Activated T-helper 9 cell treated with anti-CD3 and anti-CD28 coated beads, Interleukin-2, amount 50 U/mL, for 16 hours (primary cell): ENCODE measurements around the gene DNPH1.
A peak's percentile ranks its signal among the peaks of the same experiment; 100 is the strongest.

Experiments used
- DNase-seq: peaks from one replicate; pipeline ENCODE4 v3.0.0-alpha.2; 2020; ENCODE audit warnings: low read depth

DNPH1 gene

DNA sequence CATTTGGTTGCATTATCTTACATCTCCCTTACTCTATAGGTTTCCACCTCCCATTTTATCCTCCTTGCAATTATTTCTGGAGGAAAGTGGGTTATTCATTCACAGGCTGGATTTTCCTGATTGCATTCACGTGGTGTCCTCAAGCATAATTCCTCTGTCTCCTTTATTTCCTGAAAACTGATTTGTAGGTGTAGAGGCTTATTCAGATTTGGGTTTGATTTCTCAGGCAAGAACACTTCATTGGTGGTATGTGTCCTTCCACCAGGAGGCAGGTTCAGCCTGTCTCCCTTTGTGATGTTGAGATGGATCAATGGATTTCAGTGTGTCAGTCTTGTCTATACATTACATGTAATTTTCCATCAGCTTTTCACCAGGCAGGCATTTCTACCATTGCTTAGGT is 17.3 kb downstream of the DNPH1 start:
- DNase-seq: no peak

DNA sequence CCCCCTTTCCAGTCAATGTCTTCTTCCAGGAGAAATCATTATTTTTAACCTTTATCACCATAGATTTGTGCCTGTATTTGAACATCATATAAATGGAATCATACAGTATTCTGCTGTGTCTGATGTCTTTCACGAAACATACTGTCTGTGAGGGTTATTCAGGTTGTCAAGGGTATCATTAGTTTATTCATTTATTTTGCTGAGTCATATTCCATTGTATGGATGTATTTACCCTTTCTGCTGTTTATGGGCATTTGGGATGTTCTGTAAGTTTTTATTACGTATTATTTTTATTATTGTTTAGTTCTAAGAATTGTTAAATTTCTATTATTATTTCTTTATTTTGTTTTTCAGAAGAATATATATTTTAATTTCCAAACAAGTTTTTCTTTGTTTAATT is 22.0 kb downstream of the DNPH1 start:
- DNase-seq: no peak

DNA sequence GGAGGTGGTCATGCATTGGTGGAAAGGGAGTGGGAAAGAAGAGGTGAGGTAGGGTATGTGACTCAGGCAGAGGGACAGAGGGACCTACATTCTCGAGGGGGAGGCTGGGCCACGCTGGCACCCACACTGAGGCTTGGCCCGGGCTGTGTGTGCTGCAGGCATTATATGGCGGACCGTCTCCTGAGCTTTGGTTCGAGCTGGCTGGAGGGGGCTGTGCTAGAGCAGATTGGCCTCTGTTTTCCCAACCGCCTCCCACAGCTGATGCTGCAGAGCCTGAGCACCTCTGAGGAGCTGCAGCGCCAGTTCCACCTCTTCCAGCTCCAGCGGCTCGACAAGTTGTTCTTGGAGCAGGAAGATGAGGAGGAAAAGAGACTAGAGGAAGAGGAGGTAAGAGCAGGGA is 23.4 kb downstream of the DNPH1 start:
- DNase-seq: no peak

DNA sequence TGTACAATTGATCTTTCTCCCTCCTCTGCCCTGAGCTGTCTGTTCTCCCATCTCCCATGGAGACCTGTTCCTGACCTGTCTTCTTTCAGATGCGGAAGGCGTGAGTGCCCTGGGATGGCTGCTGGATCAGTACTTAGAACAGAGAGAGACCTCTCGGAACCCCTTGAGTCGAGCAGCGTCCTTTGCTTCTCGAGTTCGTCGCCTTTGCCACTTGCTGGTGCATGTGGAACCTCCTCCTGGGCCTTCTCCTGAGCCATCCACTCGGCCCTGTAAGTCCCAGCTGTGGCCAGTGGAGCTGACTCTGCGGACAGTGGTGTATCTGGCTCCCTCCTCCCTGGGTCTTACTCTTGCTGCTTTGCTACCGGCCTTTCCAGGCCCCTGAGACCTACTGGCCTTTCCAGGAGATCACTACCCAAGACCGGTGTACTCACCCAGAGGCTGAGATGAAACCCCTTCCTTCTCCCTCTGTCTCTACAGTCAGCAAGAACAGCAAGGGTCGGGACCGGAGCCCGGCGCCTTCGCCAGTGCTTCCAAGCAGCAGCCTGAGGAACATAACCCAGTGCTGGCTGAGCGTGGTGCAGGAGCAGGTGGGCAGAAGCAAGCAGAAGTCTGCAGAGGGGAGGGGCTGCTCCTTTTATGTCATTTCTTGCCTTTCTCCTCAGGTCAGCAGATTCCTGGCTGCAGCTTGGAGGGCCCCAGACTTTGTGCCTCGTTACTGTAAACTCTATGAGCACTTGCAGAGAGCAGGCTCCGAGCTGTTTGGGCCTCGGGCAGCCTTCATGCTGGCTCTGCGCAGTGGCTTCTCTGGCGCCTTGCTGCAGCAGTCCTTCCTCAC is 24.8 kb downstream of the DNPH1 start:
- DNase-seq: no peak

DNA sequence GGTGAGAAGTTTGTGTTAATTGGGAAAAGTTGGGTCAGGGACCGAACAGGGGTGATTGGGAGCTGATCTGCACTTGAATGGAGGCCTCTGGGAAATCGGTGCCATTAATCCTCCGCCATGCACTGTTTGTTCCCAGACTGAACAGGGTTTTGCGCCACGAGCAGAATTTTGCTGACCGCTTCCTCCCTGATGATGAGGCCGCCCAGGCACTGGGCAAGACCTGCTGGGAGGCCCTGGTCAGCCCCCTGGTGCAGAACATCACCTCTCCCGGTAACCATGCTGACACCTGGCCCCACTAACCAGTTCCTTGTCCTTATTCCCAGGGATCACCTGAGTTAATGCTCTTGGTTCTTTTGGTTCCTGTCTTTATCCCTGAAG is 25.6 kb downstream of the DNPH1 start:
- DNase-seq: no peak

DNA sequence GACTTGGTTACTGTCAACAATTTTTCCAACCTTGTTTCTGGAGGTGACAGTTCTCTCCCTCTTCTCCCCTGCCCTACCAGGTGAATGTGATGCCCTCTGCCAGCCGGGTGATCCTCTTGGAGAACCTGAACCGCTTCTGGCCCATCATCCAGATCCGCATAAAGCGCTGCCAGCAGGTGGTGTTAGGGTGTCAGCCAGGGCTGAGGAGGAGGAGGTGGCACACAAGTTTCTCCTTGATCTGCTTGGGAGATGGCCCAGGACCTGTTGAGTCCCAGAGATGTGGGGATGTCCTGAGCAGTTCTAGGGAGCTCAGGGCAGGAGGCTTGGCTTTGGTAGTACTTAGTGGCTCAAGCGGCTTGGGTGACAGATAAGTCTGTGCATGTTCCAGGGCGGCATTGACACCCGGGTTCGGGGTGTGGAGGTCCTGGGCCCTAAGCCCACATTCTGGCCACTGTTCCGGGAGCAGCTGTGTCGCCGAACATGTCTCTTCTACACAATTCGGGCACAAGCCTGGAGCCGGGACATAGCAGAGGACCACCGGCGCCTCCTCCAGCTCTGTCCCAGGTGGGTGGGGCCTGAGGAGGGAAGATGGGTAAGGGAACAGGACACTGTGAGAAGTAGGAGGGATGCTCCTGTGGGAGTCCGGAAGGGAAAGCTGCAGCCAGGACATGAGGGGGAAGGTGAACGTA is 26.1 kb downstream of the DNPH1 start:
- DNase-seq: no peak

DNA sequence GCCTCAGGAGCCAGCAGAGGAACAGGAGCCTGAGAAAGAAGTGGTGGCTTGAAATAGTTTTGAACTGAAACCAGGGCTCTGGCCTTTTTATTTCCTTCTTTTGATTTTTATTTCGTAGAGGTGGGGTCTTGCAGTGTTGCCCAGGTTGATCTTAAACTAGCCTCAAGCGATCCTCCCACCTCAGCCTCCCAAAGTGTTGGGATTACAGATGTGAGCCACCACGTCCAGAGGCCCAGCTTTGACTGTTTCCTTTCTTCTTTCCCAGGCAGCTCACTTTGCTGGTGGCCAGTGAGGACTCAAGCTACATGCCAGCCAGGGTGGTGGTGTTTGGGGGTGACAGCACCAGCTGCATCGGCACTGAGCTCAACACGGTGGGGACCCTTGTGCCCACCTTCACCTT is 26.8 kb downstream of the DNPH1 start:
- no peak for DNase-seq

DNA sequence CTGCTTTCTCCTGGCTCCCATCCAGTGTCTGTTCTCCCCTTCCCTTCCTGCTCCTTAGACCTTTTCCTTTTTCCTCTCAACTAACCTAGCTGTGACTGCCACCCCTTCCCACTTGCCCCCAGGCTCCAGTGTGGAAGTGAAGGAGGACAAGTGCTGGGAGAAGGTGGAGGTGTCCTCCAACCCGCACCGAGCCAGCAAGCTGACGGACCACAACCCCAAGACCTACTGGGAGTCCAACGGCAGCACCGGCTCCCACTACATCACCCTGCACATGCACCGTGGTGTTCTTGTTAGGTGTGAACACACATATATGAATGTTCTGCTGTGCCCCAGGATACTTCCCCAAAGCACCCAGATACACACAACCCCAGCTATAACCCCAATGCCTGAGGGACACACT is 28.7 kb downstream of the DNPH1 start:
- no peak for DNase-seq

DNA sequence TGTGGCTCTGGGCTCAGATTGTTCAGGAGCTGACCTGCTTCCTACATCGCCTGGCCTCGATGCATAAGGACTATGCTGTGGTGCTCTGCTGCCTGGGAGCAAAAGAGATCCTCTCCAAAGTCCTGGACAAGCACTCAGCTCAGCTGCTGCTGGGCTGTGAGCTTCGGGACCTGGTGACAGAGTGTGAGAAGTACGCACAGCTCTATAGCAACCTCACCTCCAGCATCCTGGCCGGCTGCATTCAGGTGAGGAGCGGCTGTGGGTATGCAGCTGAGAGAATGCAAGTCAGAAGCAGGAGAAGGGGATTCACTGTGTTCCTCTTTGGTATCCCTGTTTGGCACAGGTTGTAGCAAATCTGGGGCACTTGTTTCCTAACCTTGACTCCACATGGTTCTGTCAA is 29.4 kb downstream of the DNPH1 start:
- DNase-seq: no peak

DNA sequence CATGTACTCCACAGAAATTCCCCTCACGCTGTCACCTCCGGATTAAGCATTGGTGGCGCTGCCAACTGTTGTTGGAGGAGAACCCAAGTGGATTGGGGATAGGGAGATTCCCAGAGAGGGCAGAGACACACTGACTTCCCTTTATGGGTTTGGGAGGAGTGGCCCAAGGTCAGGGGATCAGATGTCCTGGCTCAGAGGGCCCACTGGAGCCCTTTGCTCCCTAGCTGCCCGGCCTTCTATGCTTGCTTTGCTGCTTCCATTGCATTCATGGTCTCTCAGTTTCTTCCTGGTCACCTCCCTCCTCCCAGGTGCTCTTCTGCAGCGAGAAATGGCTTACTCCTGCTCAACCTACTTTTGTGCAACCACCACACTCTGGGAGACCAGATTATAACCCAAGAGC is 32.9 kb downstream of the DNPH1 start:
- no peak for DNase-seq

DNA sequence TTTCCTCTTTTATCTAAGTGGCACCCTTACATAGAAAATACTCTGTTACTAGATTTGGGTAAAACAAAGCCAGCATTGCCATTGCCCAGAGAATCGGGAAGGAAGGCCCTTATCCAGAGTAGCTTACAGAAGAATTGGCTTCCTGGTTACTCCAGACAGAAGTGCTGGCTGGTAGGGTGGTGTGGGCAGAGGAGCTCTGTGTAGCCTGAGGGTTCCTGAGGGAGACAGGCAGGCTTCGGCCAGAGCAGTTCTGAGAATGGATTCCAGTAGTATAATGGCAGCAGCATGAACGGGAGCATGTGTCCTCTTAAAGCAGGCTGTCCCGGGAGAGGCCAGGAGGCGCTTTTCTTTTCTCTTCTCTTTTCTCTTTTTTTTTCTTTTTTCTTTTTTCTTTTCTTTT is 35.4 kb downstream of the DNPH1 start:
- DNase-seq: no peak

DNA sequence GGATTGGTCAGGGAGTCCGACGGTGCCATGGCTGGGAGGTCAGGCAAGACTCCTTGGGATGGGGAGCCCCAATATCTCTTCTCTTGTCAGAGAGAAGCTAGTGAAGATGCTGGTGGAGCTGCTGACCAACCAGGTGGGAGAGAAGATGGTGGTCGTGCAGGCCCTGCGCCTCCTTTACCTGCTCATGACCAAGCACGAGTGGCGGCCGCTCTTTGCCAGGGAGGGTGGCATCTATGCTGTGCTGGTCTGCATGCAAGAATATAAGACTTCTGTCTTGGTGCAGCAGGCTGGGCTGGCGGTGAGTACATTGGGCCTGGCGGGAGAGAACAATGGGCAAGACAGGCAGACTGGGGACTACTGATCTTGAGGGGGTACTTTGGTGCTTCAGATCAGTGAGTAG is 36.4 kb downstream of the DNPH1 start:
- no peak for DNase-seq

DNA sequence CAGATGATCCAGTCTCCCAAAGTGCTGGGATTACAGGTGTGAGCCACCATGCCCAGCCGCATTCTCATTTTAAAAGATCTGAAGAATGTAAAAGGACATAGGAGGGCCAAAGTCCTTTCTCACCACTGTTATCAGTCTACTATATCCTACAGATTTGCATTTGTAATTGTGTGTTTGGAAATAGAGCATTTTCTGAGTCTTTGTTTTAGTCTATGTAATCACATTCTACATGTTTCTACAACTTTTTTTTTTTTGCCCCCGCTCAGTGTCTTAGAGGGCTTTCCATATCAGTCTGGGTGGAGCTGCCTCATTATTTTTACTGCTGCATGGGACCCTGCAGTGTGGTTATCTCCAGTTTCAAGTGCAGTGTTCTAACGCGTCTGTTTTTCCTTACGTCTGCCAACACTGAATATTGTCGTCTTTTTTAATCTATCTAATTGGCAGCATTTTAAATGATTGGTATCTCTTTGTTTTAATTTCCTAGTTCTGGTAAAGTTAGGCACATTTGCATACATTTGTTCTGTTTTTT is 39.4 kb downstream of the DNPH1 start:
- DNase-seq: no peak

DNA sequence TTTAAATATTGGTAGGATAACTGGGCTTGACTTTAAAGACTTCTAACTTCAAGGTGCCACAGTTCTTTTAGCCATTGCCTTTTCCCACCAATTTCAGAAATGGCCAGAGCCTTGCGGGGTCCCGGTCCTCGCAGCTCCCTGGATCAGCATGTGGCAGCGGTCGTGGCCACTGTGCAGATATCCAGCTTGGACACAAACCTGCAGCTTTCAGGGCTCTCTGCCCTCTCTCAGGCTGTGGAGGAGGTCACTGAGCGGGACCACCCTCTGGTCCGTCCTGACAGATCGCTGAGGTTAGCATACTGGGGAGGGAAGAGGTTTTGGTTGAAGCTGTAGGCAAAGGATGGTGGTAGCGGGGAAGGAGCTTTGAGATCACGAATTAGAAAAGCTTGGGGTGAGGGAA is 40.9 kb downstream of the DNPH1 start:
- no peak for DNase-seq

DNA sequence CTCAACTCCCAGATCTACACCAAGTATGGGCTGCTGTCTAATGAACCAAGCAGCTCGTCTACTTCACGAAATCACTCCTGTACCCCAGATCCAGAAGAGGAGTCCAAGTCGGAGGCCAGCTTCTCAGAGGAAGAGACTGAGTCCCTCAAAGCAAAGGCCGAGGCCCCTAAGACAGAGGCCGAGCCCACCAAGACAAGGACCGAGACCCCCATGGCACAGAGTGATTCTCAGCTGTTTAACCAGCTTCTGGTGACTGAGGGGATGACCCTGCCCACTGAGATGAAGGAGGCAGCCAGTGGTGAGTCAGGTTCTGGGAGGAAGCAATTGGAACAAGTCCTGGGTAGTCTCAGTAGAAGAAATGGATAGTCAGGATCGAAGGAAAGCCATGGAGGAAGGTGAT is 41.5 kb downstream of the DNPH1 start:
- no peak for DNase-seq

DNA sequence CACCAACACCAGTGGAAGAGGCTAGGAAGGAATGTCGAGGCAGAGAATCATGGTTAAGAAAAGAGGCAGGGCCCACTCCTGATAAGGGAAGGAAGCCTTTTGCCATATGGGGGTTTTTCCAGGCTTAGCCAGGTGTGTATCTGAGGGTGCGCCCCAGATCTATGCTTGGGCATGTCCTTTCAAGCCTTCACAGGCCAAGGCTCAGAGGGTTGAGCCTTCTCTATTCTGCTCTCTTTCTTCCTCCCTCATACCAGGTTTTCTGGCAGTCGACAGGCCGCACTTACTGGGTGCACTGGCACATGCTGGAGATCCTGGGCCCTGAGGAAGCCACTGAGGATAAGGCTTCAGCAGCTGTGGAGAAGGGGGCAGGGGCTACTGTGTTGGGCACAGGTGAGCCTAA is 42.6 kb downstream of the DNPH1 start:
- no peak for DNase-seq

DNA sequence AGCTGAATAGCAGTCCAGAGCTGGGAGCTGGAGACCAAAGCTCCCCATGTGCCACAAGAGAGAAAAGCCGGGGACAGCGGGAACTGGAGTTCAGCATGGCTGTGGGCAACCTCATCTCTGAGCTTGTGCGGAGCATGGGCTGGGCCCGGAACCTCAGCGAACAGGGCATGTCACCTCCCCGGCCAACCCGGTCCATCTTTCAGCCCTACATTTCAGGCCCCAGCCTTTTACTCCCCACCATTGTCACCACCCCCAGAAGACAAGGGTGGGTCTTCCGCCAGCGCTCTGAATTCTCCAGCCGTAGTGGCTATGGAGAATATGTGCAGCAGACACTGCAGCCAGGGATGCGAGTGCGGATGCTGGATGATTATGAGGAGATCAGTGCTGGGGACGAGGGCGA is 43.3 kb downstream of the DNPH1 start:
- no peak for DNase-seq

DNA sequence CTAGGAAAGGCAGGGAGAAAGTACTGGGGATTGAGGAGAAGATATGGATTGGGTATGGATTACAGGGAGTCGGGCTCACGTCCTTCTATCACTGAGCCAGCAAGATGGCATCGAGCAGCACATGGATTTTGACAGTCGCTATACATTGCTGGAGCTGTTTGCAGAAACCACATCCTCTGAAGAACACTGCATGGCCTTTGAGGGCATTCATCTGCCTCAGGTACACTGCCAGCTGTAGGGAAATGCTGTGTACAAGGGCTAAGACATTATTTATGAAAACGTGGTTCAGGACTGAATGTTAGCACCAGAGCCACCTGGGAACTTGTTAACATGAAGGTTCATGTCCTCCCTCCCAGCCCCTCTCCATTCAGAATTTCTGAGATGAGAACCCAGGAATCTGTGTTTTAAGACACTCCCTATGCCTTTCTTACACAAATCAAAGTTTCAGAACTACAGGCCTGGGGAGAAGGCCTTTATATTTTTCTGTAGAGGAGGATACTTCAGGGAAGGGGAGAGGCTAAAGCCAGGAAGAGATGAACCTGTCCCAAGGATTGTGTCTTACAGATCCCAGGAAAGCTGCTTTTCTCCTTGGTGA is 43.8 kb downstream of the DNPH1 start:
- DNase-seq: no peak

DNA sequence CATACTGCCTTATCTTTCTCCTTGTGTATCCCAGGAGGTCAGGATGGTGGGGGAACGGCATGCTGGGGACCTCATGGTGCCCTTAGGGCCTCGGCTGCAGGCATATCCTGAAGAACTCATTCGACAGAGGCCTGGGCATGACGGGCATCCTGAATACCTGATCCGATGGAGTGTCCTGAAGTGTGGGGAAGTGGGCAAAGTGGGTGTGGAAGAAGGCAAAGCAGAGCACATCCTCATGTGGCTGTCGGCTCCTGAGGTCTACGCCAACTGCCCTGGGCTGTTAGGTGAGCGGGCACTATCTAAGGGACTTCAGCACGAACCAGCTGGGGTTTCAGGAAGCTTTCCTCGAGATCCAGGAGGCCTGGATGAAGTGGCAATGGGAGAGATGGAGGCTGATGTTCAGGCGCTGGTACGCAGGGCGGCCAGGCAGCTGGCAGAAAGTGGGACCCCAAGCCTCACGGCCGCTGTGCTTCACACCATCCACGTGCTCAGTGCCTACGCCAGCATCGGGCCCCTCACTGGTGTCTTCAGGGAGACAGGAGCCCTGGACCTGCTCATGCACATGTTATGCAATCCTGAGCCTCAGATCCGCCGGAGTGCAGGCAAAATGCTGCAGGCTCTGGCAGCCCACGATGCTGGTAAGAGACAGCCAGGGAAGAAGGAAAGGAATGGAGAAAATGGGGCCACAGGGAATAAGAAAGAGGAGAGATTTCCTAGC is 44.9 kb downstream of the DNPH1 start:
- no peak for DNase-seq

DNA sequence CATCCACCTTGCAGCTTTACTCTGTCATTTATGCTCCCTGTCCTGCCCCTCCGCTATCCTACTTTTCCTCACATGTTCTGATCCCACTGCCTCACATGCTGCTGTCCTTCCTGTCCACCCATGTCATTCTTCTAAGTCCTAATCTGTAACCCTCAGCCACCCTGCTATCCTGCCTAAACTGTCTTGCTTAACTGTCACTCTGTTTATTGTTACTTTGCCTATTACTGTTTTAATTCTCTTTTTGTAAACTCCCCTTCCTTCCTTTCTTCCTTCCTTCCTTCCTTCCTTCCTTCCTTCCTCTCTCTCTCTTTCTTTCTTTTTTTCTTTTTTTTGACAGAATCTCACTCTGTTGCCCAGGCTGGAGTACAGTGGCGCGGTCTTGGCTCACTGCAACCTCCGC is 45.8 kb downstream of the DNPH1 start:
- DNase-seq: no peak

DNA sequence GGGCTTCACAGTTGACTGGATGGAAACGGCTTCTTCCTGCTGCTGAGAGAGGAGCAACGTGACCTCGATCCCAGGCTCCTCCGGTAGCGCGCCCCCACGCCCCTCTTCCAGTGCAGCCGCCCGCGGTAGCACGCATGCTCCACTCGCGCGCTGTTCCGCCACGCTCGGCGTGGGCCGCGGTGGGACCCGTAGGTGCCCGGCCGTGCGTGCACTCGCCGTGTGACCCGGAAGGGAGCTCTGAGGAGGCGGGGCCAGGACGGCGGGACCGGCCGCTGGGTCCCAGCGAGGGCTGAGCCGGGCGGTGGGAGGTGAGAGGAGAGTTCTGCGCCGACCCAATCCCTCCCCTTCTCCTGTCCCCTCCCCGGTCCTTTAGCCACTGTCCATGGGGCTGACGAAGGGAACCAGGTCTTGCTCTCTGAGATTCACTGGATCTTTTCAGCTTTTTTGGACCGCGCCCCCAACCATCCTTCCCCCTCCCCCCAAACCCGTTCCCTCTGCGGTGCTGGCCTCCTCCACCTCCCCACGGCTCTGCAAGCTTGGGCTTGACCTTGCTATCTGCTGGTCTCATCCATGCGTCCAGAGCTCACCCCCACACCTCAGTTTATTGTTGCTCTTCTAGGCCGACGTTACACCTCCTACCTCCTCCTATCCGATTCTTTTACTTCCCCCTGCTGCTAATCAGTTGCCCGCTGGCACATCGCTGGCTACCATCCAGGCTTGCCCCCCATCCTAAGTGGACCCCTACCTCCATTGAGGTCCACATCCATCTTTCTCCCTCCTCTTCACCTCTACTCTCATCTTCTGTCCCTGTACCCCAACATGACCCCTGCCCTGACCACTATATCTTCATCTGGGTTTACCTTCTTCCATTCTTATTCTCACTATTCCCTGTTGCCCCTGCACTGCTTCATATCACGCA is 47.1 kb downstream of the DNPH1 start, which contains the start of gene CUL9:
Gene CUL9 (plus strand): TSS at position 255 of the 919 bp plus-strand sequence. CDS start 2,115 bp downstream, outside the sequence.
- peak; percentile 74 for DNase-seq
